T-helper 1 cell treated with Interleukin-12 subunit alpha and Interleukin-12 subunit beta and Interleukin-4 antibody, amounts not matched to agents 30 μg/mL and 1 μg/mL, for 36 hours (primary cell): ENCODE results near the gene DLEC1.
A peak's percentile ranks its signal among the peaks of the same experiment; 100 is the strongest.

Source experiments
- H3K27ac Mint-ChIP-seq: one replicate; pipeline ENCODE4 v1.8.0; 2021; ENCODE audit warnings: mild to moderate bottlenecking, mixed read lengths
- H3K27me3 Mint-ChIP-seq: one replicate; pipeline ENCODE4 v1.8.0; 2021; ENCODE audit warnings: low read depth, mixed read lengths
- H3K36me3 Mint-ChIP-seq: one replicate; pipeline ENCODE4 v1.8.0; 2021; ENCODE audit warnings: low read depth, mixed read lengths
- H3K4me1 Mint-ChIP-seq: one replicate; pipeline ENCODE4 v1.8.0; 2021; ENCODE audit warnings: low read depth, mixed read lengths
- H3K4me3 Mint-ChIP-seq: one replicate; pipeline ENCODE4 v1.8.0; 2021; ENCODE audit warnings: mild to moderate bottlenecking, moderate library complexity, mixed read lengths
- H3K9me3 Mint-ChIP-seq: one replicate; pipeline ENCODE4 v1.8.0; 2021; ENCODE audit warnings: mixed read lengths

Gene DLEC1, protein sequence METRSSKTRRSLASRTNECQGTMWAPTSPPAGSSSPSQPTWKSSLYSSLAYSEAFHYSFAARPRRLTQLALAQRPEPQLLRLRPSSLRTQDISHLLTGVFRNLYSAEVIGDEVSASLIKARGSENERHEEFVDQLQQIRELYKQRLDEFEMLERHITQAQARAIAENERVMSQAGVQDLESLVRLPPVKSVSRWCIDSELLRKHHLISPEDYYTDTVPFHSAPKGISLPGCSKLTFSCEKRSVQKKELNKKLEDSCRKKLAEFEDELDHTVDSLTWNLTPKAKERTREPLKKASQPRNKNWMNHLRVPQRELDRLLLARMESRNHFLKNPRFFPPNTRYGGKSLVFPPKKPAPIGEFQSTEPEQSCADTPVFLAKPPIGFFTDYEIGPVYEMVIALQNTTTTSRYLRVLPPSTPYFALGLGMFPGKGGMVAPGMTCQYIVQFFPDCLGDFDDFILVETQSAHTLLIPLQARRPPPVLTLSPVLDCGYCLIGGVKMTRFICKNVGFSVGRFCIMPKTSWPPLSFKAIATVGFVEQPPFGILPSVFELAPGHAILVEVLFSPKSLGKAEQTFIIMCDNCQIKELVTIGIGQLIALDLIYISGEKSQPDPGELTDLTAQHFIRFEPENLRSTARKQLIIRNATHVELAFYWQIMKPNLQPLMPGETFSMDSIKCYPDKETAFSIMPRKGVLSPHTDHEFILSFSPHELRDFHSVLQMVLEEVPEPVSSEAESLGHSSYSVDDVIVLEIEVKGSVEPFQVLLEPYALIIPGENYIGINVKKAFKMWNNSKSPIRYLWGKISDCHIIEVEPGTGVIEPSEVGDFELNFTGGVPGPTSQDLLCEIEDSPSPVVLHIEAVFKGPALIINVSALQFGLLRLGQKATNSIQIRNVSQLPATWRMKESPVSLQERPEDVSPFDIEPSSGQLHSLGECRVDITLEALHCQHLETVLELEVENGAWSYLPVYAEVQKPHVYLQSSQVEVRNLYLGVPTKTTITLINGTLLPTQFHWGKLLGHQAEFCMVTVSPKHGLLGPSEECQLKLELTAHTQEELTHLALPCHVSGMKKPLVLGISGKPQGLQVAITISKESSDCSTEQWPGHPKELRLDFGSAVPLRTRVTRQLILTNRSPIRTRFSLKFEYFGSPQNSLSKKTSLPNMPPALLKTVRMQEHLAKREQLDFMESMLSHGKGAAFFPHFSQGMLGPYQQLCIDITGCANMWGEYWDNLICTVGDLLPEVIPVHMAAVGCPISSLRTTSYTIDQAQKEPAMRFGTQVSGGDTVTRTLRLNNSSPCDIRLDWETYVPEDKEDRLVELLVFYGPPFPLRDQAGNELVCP (N-terminal part only)

DNA sequence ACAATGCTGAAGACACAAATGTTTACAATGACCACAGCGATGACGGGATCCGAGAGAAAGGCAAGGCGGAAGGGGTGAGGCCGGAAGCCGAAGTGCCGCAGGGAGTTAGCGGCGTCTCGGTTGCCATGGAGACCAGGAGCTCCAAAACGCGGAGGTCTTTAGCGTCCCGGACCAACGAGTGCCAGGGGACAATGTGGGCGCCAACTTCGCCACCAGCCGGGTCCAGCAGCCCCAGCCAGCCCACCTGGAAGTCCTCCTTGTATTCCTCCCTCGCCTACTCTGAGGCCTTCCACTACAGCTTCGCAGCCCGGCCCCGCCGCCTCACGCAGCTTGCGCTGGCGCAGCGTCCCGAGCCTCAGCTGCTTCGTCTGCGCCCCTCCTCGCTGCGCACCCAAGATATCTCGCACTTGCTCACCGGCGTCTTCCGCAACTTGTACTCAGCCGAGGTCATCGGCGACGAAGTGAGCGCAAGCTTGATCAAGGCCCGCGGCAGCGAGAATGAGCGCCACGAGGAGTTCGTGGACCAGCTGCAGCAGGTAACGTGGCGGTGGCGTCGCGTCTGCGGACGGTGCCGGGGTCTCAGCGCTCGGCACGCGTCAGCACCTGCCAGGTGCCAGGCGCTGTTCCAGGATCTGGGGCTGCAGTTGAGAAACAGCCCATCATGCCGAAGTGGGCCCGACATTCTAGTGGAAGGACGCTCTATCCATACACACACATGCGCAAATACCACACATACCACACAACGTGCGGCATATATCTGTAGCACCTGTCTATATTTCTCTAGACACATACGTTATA is at the start of gene DLEC1:
Gene DLEC1 (plus strand): TSS at position 108 of the 798 bp plus-strand sequence. CDS start 18 bp downstream, at position 126.
- Mint-ChIP-seq H3K4me1 (peaks cover 26% of the 10 kb centered on the region), H3K27me3 (peaks cover 4% of the 10 kb centered on the region), H3K27ac (peak within 1 kb of the TSS; percentile 98), H3K36me3 (peaks cover 12% of the 10 kb centered on the region), H3K9me3 (peaks cover 12% of the 10 kb centered on the region), H3K4me3 (peak within 1 kb of the TSS; percentile 62)

DNA sequence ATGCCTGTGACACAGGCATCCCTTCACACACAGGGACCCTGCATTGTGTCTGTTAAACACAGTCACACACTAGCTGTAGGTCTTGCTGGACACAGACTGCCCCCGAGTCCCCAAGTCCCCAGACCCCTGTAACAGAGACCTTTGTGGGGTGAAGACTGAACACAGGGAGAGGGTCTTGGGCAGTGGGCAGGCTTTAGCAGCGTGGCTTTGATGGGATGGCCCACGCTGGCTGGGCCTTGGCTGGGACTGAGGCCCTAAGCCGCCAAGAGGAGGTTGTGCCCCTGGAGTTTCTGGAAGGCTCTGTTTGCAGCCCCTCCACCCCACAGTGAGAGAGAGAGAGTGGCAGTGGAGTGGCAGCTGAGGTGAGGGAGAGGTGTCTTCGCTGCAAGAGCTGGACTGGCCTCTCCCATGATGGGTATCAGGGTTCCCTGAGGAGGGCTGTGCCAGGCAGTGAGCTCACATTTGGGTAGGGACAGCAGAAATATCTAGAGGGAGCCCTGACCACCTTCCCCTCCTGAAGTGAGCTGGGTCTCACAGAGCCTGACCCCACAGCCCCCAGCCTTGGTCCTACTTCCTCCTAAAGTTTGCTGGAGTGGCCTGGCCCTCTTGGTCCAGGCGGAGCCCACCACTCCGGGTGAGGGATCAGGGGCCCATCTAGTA is 49.1 kb upstream of the DLEC1 start:
- H3K9me3 Mint-ChIP-seq: no peaks in the 10 kb centered on the region
- H3K4me1 Mint-ChIP-seq: peaks cover 14% of the 10 kb centered on the region
- no peaks in the 10 kb centered on the region for H3K36me3 Mint-ChIP-seq
- H3K27ac Mint-ChIP-seq: no peak overlapping the region
- no peaks in the 10 kb centered on the region for H3K27me3 Mint-ChIP-seq
- no peak overlapping the region for H3K4me3 Mint-ChIP-seq

DNA sequence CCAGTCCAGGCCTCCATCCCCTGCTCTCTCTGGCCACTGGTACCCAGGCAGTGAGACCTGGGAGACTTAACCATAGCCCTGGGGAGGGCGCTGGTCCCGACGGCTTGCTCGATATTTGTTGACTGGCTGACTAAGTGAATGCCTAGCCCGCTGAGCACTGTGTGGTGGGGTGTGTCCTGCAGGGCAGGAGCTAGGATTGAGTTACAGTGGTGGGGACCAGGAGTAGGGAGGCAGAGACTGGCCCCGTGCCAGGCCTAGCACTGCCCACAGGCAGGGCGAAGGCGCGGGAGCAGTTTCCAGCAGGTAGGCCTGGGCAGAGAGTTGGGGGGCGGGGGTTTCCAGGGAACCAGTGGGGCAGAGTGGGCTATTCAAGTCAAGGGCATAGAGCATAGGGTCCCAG is 48.5 kb upstream of the DLEC1 start, which contains the start of gene VILL:
Gene VILL (plus strand): TSS at position 260 of the 400 bp plus-strand sequence. CDS start 2,887 bp downstream, outside the sequence.
- no peaks in the 10 kb centered on the region for H3K27me3 Mint-ChIP-seq
- peaks cover 20% of the 10 kb centered on the region for H3K4me1 Mint-ChIP-seq
- H3K27ac Mint-ChIP-seq: no peak within 1 kb of the TSS
- no peaks in the 10 kb centered on the region for H3K9me3 Mint-ChIP-seq
- H3K36me3 Mint-ChIP-seq: peaks cover 1% of the 10 kb centered on the region
- no peak within 1 kb of the TSS for H3K4me3 Mint-ChIP-seq

DNA sequence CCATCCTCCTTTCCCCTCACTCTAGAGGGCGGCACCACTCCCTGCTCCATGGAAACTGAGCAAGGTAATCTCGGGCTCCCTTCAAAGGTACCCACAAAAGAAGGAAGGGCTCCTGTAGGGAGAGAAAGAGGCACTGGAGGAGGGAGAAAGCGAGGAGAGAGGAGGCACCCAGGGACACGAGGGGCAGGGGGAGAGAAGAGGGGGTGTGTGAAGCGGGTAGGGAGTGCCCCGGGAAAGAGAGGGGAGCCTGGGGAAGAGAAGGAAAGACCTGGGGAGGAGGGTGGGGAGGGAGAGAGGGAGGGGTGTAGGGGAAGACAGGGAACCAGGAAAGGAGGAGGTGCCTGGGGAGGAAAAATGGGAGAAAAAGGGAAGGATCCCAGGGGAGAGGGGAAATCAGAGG is 47.9 kb upstream of the DLEC1 start:
- H3K4me1 Mint-ChIP-seq: peaks cover 26% of the 10 kb centered on the region
- no peaks in the 10 kb centered on the region for H3K27me3 Mint-ChIP-seq
- H3K9me3 Mint-ChIP-seq: no peaks in the 10 kb centered on the region
- H3K27ac Mint-ChIP-seq: no peak overlapping the region
- H3K4me3 Mint-ChIP-seq: no peak overlapping the region
- peaks cover 5% of the 10 kb centered on the region for H3K36me3 Mint-ChIP-seq

DNA sequence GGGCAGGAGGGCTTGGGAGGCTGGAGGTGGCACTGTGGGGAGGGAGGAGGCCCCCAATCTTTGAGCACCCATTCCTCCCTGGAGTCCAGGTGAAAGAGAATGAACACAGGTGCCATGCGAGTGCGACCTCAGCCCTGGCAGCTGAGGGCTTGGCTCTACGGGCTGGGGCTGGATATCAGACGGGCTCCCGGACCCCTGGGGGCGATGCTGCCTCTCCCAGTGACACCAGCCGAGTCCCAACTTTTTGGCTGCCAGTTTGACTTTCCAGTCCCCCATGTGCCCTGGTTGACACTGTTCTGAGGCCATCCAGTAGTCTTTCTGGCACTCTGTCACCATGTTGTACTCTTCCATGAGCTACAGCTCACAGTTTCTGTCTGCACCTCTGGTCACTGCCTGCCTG is 47.2 kb upstream of the DLEC1 start:
- H3K9me3 Mint-ChIP-seq: no peaks in the 10 kb centered on the region
- H3K27me3 Mint-ChIP-seq: no peaks in the 10 kb centered on the region
- H3K36me3 Mint-ChIP-seq: peaks cover 8% of the 10 kb centered on the region
- H3K4me3 Mint-ChIP-seq: no peak overlapping the region
- H3K4me1 Mint-ChIP-seq: peaks cover 33% of the 10 kb centered on the region
- no peak overlapping the region for H3K27ac Mint-ChIP-seq

DNA sequence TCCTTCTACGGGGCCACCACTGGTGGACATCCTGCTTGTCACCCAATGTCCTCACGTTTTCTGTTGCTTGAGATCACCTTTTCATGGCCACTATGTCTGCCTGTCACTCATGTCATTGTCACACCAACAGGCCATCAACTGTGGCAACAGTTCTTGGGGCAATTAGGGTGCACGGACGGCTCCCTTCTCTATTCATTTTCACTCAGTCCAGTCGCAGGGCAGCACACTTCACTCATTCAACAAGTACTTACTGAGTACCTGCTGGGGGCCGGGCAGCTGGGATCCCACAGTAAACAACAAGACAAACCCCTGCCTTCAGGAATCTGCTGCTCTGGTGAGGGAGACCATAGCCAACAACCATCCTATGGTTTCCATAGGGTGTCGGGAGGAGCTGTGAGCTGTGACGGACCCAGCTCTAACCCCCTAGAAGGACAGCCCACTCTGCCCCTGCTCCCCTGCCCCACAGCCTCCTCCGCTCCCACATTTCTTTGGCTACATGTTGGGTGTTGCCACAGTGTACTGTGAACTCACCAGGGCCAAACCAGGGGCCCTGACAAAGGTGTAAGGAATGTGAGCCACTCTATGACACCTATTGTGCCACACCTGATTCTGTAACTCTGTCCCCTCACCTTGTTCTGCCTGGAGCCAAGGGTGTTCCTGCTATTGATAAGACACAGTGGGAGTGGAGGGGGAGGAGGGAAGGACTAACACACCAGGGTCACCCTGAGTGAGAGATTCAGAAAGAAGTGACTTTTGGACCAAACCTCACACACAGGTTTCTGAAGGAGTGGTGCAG is 46.5 kb upstream of the DLEC1 start:
- peaks cover 35% of the 10 kb centered on the region for H3K4me1 Mint-ChIP-seq
- no peak overlapping the region for H3K4me3 Mint-ChIP-seq
- no peaks in the 10 kb centered on the region for H3K27me3 Mint-ChIP-seq
- H3K27ac Mint-ChIP-seq: no peak overlapping the region
- no peaks in the 10 kb centered on the region for H3K9me3 Mint-ChIP-seq
- H3K36me3 Mint-ChIP-seq: peaks cover 10% of the 10 kb centered on the region

DNA sequence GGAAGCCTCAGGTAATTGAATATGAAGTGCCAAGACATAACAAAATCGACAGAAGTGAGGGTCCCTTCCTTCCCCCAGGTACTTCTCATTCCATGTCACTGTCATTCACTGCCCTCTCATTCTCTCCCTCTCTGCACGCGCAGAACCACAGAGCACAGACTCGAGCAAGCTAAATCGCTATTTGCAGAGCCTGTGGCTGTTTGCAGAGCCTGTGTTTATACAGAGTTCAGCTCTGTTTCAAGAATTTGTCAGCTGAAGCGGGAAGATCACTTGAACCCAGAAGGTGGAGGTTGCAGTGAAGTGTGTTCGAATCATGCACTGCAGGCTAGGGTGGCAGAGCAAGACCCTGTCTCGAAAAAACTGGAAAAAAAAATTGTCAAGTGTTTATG is 45.9 kb upstream of the DLEC1 start:
- Mint-ChIP-seq H3K27ac (no peak overlapping the region), H3K36me3 (peaks cover 11% of the 10 kb centered on the region), H3K27me3 (no peaks in the 10 kb centered on the region), H3K4me3 (peak overlapping the region; percentile 88), H3K4me1 (peaks cover 37% of the 10 kb centered on the region), H3K9me3 (no peaks in the 10 kb centered on the region)

DNA sequence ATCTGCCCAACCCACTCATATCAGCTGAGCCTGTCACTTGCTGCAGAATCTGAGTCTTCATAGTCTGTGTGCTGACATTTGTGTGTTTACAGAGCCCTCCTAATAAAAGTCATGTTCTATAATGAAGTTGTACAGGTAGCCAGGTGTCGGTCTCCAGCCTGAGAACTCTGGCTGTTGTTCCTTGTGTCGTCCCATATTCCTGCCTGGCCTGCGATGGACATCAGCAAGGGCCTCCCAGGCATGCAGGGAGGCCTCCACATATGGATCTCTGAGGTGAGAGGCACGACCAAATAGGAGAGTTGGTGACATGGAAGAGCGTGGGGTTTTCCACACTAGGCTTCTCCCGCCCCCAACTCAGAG is 45.6 kb upstream of the DLEC1 start:
- Mint-ChIP-seq H3K27ac (peak overlapping the region; percentile 89), H3K9me3 (no peaks in the 10 kb centered on the region), H3K4me1 (peaks cover 41% of the 10 kb centered on the region), H3K27me3 (no peaks in the 10 kb centered on the region), H3K36me3 (peaks cover 12% of the 10 kb centered on the region), H3K4me3 (peak overlapping the region; percentile 88)

DNA sequence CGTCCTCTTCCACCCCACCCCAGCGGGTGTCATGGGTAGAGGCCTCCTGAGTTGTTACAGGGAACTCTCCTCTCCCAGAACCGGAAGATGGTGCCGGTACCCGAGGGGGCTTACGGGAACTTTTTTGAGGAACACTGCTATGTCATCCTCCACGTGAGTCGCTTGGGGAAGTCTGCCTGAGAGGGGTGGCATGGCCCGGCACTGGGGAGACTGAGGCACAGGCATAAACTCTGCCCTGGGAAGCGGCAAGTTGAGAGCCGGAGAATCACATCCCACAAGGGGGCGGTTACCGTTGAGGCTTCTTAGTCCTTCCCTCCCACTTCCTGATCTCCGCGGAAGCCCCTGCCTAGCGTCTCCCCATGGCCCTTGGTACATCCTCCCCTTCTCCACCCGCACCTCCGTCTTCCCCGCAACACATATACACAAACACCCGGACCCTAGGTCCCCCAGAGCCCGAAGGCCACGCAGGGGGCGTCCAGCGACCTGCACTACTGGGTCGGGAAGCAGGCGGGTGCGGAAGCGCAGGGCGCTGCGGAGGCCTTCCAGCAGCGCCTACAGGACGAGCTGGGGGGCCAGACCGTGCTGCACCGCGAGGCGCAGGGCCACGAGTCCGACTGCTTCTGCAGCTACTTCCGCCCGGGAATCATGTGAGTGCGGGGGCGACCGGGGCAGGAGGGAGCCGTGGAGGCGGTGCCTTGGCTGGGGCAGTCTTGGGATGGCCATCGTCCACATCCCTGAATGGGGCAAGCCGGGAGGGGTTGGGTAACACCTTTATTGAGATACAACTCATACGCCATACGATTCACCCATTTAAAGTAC is 45.0 kb upstream of the DLEC1 start:
- Mint-ChIP-seq H3K4me3 (peak overlapping the region; percentile 88), H3K27me3 (no peaks in the 10 kb centered on the region), H3K36me3 (peaks cover 12% of the 10 kb centered on the region), H3K4me1 (peaks cover 44% of the 10 kb centered on the region), H3K27ac (peak overlapping the region; percentile 89), H3K9me3 (no peaks in the 10 kb centered on the region)

DNA sequence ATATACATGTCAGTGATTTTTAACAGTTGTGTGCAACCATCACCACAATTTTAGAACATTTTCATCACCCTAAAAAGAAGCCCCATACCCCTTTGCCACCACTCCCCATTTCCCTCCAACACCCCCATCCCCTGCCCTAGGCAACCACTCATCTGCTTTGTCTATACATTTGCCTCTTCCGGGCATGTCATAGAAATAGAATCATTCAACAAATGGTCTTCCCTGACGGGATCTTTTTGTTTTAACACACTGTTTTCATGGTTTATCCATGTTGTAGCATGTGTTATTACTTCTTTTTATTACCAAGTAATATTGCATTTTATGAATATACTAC is 44.4 kb upstream of the DLEC1 start:
- Mint-ChIP-seq H3K9me3 (no peaks in the 10 kb centered on the region), H3K4me3 (peak overlapping the region; percentile 88), H3K36me3 (peaks cover 15% of the 10 kb centered on the region), H3K4me1 (peaks cover 46% of the 10 kb centered on the region), H3K27ac (peak overlapping the region; percentile 89), H3K27me3 (no peaks in the 10 kb centered on the region)

DNA sequence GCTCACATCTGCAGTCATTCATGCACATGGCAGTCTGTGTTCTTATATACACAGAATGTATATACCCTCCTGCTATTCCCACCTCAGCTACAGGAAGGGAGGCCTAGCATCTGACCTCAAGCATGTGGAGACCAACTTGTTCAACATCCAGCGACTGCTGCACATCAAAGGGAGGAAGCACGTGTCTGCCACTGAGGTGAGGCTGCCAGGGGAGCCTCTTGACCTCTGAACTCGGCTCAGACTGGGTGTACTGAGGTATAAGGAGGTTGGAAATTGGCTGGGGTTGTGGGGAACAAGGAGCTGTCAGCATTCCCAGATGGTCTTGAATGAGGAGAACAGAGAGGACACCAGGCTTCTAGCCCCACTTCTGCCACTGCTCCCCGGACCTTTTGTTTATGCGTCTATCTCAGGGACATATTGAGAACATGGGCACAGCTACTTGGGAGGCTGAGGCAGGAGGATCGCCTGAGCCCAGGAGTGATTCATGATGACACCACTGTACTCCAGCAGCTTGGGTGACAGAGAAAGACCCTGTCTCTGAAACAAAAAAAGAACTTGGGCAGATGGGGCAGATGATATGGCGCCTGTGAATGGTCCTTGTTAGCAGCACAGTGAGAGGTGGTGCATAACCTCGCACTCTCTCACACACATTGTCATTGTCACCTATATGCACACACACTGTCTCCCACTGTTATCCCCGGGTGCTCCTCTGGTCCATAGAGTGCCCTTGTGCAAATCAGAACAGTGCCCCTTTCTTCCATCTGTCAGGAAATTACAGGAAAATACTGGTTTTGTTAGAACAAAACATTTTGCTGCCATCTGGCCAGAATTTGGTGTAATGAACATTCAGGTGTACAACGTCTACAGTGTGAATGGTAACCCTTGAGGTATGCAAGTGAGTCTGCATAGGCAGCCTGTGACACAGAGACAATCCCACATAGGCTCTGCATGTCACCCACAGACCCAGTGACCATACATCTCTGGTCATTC is 43.1 kb upstream of the DLEC1 start:
- Mint-ChIP-seq H3K36me3 (peaks cover 22% of the 10 kb centered on the region), H3K4me1 (peaks cover 48% of the 10 kb centered on the region), H3K27ac (peak overlapping the region; percentile 89), H3K9me3 (no peaks in the 10 kb centered on the region), H3K4me3 (peak overlapping the region; percentile 88), H3K27me3 (no peaks in the 10 kb centered on the region)
